Keratinocyte (primary cell): Measurements from ENCODE around the gene ERICH4. TPM values are rescaled to one million over a fixed set of nuclear protein-coding genes. Genes with fewer than 3 reads are reported as not detected.

Experiments used
- DNase-seq: peaks from one replicate; pipeline ENCODE4 v3.0.0-alpha.2; 2011; ENCODE audit warnings: low read depth, missing footprints, low spot score
- FAIRE-seq: peaks from 2 replicates; lab custom pipeline; 2011; peaks lifted over from hg19 to GRCh38; lab: Jason Lieb, UNC
- H2AFZ ChIP-seq: 2 replicates; pipeline ENCODE4 v1.6.0; 2012; ENCODE audit warnings: low read length, control low read depth, inconsistent platforms; ENCODE audit not compliant: control insufficient read depth
- H3K27ac ChIP-seq: 2 replicates; pipeline ENCODE4 v1.5.1; 2011; ENCODE audit warnings: low read length; ENCODE audit not compliant: control insufficient read depth, insufficient read depth
- H3K27me3 ChIP-seq: 3 replicates; pipeline ENCODE4 v1.6.0; 2011; ENCODE audit warnings: low read length; ENCODE audit not compliant: control insufficient read depth, insufficient read depth; ENCODE audit errors: extremely low read depth
- H3K36me3 ChIP-seq, 2 experiments: 2 replicates in 1 of 2; 3 replicates in 1 of 2; pipeline ENCODE4 v1.5.1; 2011; ENCODE audit warnings: low read length in 2 of 2, mild to moderate bottlenecking in 1 of 2; ENCODE audit not compliant: control insufficient read depth in 2 of 2, insufficient read depth in 2 of 2; ENCODE audit errors: extremely low read depth in 1 of 2
- H3K4me1 ChIP-seq: 3 replicates; pipeline ENCODE4 v1.5.1; 2011; ENCODE audit warnings: low read length; ENCODE audit not compliant: control insufficient read depth, insufficient read depth; ENCODE audit errors: extremely low read depth
- H3K4me2 ChIP-seq: 3 replicates; pipeline ENCODE4 v1.6.0; 2011; ENCODE audit warnings: low read depth, low read length; ENCODE audit not compliant: control insufficient read depth, insufficient read depth; ENCODE audit errors: extremely low read depth
- H3K4me3 ChIP-seq, 3 experiments: fragments of 200-600 bp in 1 of 3; sonication (generic) in 1 of 3; 2 replicates in 2 of 3; 3 replicates in 1 of 3; pipeline ENCODE4 v1.5.1; 2011 to 2016; ENCODE audit warnings: low read length in 3 of 3, mild to moderate bottlenecking in 3 of 3, control low read depth in 2 of 3, inconsistent platforms in 1 of 3, low read depth in 1 of 3, mixed read lengths in 1 of 3, mixed run types in 1 of 3, moderate library complexity in 1 of 3; ENCODE audit not compliant: control insufficient read depth in 2 of 3, insufficient read depth in 2 of 3; ENCODE audit errors: extremely low read depth in 1 of 3
- H3K79me2 ChIP-seq: 2 replicates; pipeline ENCODE4 v1.6.0; 2012; ENCODE audit warnings: low read length; ENCODE audit not compliant: control insufficient read depth, insufficient read depth
- H3K9ac ChIP-seq: 3 replicates; pipeline ENCODE4 v1.6.0; 2011; ENCODE audit warnings: low read length; ENCODE audit not compliant: control insufficient read depth, insufficient read depth; ENCODE audit errors: extremely low read depth
- H3K9me1 ChIP-seq: 3 replicates; pipeline ENCODE4 v1.6.0; 2011; ENCODE audit warnings: low read length; ENCODE audit not compliant: control insufficient read depth, insufficient read depth; ENCODE audit errors: extremely low read depth
- H3K9me3 ChIP-seq: 2 replicates; pipeline ENCODE4 v1.5.1; 2012; ENCODE audit warnings: low read depth, low read length; ENCODE audit not compliant: control insufficient read depth
- H4K20me1 ChIP-seq: 3 replicates; pipeline ENCODE4 v1.6.0; 2011; ENCODE audit warnings: low read length; ENCODE audit not compliant: control insufficient read depth, insufficient read depth; ENCODE audit errors: extremely low read depth
- CTCF ChIP-seq, 3 experiments: IDR thresholded peaks in 1 of 3; conservative IDR thresholded peaks in 1 of 3; optimal IDR thresholded peaks in 1 of 3; 2 replicates in 2 of 3; 3 replicates in 1 of 3; pipeline versions ENCODE3 to v1.5.1; 2011; ENCODE audit warnings: low read length in 3 of 3, mild to moderate bottlenecking in 3 of 3, moderate library complexity in 2 of 3, control low read depth in 1 of 3, inconsistent platforms in 1 of 3; ENCODE audit not compliant: insufficient read depth in 2 of 3; ENCODE audit errors: extremely low read depth in 1 of 3
- EZH2 ChIP-seq: IDR thresholded peaks from one replicate; pipeline ENCODE4 v1.6.1; 2012; ENCODE audit warnings: inconsistent platforms, mild to moderate bottlenecking, low read length, moderate library complexity
- dilution Hi-C: fragments of 300-500 bp; cut with MboI; formaldehyde crosslinking; loops from one replicate; pipeline ENCODE4 v1.7.0; 2020; ENCODE audit warnings: low sequenced_read_pairs; ENCODE audit not compliant: extremely low pct_ligation_motif_present
- polyA plus RNA-seq, 5 experiments: library from polyadenylated mRNA; depleted of rRNA in 3 of 5; stranded (reverse) in 3 of 5; stranded (forward) in 1 of 5; unstranded in 1 of 5; fragments of >200 nt; gene quantifications; 1 replicate in 1 of 5; 2 replicates in 3 of 5; 3 replicates in 1 of 5; pipeline versions ENCODE4 v1.2.1 to v1.2.3, GENCODE V29; 2011 to 2012; ENCODE audit warnings: missing spikeins in 2 of 5, low read depth in 1 of 5, low replicate concordance in 1 of 5

Gene ERICH4
- polyA plus RNA-seq, 1 donor (not counting 4 experiments of a cell fraction or from before 2014, with no cell fraction given), result not detected

GRCh38 chr19:41403181-41403970 lies 39.6 kb upstream of the ERICH4 start:
- DNase-seq, result no peak
- TF ChIP-seq CTCF (optimal IDR thresholded peaks at IDR 0.05 in 1 of 3, IDR thresholded peaks at IDR 0.05 in 1 of 3, conservative IDR thresholded peaks at IDR 0.05 in 1 of 3; ENCODE audit: extremely low read depth in 1 of 3, insufficient read depth in 2 of 3, low read length in 3 of 3) (no peak), EZH2 (no peak)
- Histone ChIP-seq H3K9ac (no peak overlapping the region), H3K79me2 (peaks cover 8% of the 10 kb centered on the region), H3K27me3 (no peaks in the 10 kb centered on the region), H3K4me1 (peaks cover 8% of the 10 kb centered on the region), H4K20me1 (no peaks in the 10 kb centered on the region), H3K4me3 (no peak overlapping the region), H2AFZ (no peak overlapping the region), H3K36me3 (peaks cover 0 to 3% of the 10 kb centered on the region in 2 experiments), H3K27ac (no peak overlapping the region), H3K9me3 (no peaks in the 10 kb centered on the region), H3K4me2 (no peak overlapping the region), H3K9me1 (no peaks in the 10 kb centered on the region)
- no peak for FAIRE-seq
- dilution Hi-C loops, result no loop called here

- dilution Hi-C loops, result no loop called here
- FAIRE-seq, result no peak
- no peak overlapping the region for H3K27ac ChIP-seq
Measured at GRCh38 chr19:41405776-41406175, 37.2 kb upstream of the ERICH4 start.

More at GRCh38 chr19:41405776-41406175, 37.2 kb upstream of the ERICH4 start:
- no peak for TF ChIP-seq EZH2
- no peak for TF ChIP-seq CTCF (optimal IDR thresholded peaks at IDR 0.05 in 1 of 3, IDR thresholded peaks at IDR 0.05 in 1 of 3, conservative IDR thresholded peaks at IDR 0.05 in 1 of 3; ENCODE audit: extremely low read depth in 1 of 3, insufficient read depth in 2 of 3, low read length in 3 of 3)
- Histone ChIP-seq H3K9me1 (no peaks in the 10 kb centered on the region), H3K4me1 (peaks cover 5% of the 10 kb centered on the region), H3K79me2 (no peaks in the 10 kb centered on the region), H3K36me3 (peaks cover 0 to 4% of the 10 kb centered on the region in 2 experiments), H3K4me3 (no peak overlapping the region), H3K9ac (no peak overlapping the region), H3K9me3 (no peaks in the 10 kb centered on the region), H4K20me1 (no peaks in the 10 kb centered on the region), H3K27me3 (no peaks in the 10 kb centered on the region), H2AFZ (no peak overlapping the region), H3K4me2 (no peak overlapping the region)
- DNase-seq, result no peak
